B cell (primary cell): Measurements from ENCODE around the gene OR6C74.

Experiments used
- CTCF ChIP-seq: fragments of 200-600 bp; IDR thresholded peaks from one replicate; pipeline ENCODE4 v1.8.0; 2022; ENCODE audit warnings: antibody characterized with exemption, mild to moderate bottlenecking
- EZH2 ChIP-seq: IDR thresholded peaks from 2 replicates; pipeline ENCODE4 v1.6.1; 2012; ENCODE audit warnings: borderline replicate concordance, low read depth, mild to moderate bottlenecking, moderate library complexity, low read length; ENCODE audit not compliant: insufficient read depth, poor library complexity, severe bottlenecking

GRCh38 chr12:55227643-55228042 lies 16.8 kb upstream of the OR6C74 start:
- no peak for TF ChIP-seq CTCF
- no peak for TF ChIP-seq EZH2
